ENCODE measurements around the gene SOHLH2.

DNA sequence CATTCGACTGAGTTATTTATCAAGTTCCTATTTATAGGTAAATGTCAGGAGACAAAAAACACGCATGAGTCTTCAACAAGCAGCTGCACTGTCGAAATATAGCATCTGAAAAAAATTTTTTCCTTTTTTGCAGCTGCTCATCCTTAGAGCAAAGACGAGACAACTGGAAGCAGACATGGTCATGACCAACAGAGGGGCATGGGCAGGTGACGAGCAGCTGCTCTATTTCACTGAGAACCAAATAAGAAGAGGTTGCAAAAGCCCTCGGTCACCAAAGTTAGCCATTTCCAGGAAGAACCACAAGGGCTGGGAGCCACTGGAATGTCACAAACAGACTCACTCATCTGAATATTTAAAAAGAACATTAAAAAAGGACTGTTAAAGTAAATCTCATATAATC, 22.2 kb downstream of the SOHLH2 start:
- TF ChIP-seq RAD21 (conservative IDR thresholded peaks at IDR 0.05) (no peak), POLR2AphosphoS5 (IDR thresholded peaks at IDR 0.05) (no peak), EZH2 (IDR thresholded peaks at IDR 0.05; ENCODE audit: borderline replicate concordance, insufficient read depth, low read length, poor library complexity, severe bottlenecking) (no peak), EP300 (conservative IDR thresholded peaks at IDR 0.05; ENCODE audit: poor library complexity, severe bottlenecking) (no peak), TAF1 (IDR thresholded peaks at IDR 0.05; ENCODE audit: low read depth) (no peak), SMC3 (conservative IDR thresholded peaks at IDR 0.05; ENCODE audit: poor library complexity) (no peak), MXI1 (conservative IDR thresholded peaks at IDR 0.05; ENCODE audit: poor library complexity, severe bottlenecking) (no peak)
- TF ChIP-seq, protein P1, sequence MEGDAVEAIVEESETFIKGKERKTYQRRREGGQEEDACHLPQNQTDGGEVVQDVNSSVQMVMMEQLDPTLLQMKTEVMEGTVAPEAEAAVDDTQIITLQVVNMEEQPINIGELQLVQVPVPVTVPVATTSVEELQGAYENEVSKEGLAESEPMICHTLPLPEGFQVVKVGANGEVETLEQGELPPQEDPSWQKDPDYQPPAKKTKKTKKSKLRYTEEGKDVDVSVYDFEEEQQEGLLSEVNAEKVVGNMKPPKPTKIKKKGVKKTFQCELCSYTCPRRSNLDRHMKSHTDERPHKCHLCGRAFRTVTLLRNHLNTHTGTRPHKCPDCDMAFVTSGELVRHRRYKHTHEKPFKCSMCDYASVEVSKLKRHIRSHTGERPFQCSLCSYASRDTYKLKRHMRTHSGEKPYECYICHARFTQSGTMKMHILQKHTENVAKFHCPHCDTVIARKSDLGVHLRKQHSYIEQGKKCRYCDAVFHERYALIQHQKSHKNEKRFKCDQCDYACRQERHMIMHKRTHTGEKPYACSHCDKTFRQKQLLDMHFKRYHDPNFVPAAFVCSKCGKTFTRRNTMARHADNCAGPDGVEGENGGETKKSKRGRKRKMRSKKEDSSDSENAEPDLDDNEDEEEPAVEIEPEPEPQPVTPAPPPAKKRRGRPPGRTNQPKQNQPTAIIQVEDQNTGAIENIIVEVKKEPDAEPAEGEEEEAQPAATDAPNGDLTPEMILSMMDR (IDR thresholded peaks at IDR 0.05; ENCODE audit: poor library complexity, severe bottlenecking) = no peak
- TF ChIP-seq, protein P2, sequence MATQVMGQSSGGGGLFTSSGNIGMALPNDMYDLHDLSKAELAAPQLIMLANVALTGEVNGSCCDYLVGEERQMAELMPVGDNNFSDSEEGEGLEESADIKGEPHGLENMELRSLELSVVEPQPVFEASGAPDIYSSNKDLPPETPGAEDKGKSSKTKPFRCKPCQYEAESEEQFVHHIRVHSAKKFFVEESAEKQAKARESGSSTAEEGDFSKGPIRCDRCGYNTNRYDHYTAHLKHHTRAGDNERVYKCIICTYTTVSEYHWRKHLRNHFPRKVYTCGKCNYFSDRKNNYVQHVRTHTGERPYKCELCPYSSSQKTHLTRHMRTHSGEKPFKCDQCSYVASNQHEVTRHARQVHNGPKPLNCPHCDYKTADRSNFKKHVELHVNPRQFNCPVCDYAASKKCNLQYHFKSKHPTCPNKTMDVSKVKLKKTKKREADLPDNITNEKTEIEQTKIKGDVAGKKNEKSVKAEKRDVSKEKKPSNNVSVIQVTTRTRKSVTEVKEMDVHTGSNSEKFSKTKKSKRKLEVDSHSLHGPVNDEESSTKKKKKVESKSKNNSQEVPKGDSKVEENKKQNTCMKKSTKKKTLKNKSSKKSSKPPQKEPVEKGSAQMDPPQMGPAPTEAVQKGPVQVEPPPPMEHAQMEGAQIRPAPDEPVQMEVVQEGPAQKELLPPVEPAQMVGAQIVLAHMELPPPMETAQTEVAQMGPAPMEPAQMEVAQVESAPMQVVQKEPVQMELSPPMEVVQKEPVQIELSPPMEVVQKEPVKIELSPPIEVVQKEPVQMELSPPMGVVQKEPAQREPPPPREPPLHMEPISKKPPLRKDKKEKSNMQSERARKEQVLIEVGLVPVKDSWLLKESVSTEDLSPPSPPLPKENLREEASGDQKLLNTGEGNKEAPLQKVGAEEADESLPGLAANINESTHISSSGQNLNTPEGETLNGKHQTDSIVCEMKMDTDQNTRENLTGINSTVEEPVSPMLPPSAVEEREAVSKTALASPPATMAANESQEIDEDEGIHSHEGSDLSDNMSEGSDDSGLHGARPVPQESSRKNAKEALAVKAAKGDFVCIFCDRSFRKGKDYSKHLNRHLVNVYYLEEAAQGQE (IDR thresholded peaks at IDR 0.05; ENCODE audit: borderline replicate concordance) = no peak
